OCI-LY7 (cell line): ENCODE data around the gene MAP3K7.

Experiments
- EZH2phosphoT487 ChIP-seq: fragments of 200-600 bp; sonication (generic); IDR thresholded peaks from 2 replicates; pipeline ENCODE4 v1.6.1; 2018; ENCODE audit warnings: low read depth, borderline replicate concordance, mild to moderate bottlenecking, mixed run types, antibody characterized with exemption, low read length, moderate library complexity, mixed read lengths
- TF ChIP-seq, protein P1 (sequence below): fragments of 200-600 bp; sonication (generic); conservative IDR thresholded peaks from 2 replicates; pipeline ENCODE4 v1.5.1; 2014; ENCODE audit warnings: mild to moderate bottlenecking, antibody characterized with exemption, low read length, moderate library complexity, mixed read lengths

DNA sequence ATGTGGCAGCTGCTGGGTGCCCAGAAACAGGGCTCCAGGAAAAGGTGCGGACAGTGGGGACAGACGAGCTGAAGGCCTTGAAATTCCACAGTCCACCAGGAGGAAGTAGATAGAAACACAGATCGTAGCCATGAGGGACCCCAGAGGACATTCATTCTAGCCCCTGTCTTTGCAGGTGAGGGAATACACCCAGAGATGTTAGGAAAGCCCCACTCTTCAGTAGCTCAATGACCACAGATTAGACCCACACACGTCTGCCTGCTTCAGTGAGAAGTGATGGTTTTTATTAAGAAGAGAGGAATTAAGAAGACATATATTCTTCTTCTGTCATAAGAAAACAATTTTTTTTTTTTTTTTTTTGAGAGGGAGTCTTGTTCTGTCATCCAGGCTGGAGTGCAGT, 123.0 kb downstream of the MAP3K7 start:
- no peak for TF ChIP-seq EZH2phosphoT487
- TF ChIP-seq, protein P1, sequence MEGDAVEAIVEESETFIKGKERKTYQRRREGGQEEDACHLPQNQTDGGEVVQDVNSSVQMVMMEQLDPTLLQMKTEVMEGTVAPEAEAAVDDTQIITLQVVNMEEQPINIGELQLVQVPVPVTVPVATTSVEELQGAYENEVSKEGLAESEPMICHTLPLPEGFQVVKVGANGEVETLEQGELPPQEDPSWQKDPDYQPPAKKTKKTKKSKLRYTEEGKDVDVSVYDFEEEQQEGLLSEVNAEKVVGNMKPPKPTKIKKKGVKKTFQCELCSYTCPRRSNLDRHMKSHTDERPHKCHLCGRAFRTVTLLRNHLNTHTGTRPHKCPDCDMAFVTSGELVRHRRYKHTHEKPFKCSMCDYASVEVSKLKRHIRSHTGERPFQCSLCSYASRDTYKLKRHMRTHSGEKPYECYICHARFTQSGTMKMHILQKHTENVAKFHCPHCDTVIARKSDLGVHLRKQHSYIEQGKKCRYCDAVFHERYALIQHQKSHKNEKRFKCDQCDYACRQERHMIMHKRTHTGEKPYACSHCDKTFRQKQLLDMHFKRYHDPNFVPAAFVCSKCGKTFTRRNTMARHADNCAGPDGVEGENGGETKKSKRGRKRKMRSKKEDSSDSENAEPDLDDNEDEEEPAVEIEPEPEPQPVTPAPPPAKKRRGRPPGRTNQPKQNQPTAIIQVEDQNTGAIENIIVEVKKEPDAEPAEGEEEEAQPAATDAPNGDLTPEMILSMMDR: no peak
